Muscle of leg (tissue), 11 donors: ENCODE results near the gene SELENON. TPM values are rescaled to one million over a fixed set of nuclear protein-coding genes. Genes with fewer than 3 reads are reported as not detected.
A peak's percentile ranks its signal among the peaks of the same experiment; 100 is the strongest.

ENCODE experiments used
- DNase-seq: peaks from one replicate; pipeline ENCODE4 v3.0.0; 2013
- H3K27ac ChIP-seq: one replicate; pipeline ENCODE4 v1.5.1; 2013; ENCODE audit warnings: mild to moderate bottlenecking, low read length, control low read depth
- H3K27me3 ChIP-seq: one replicate; pipeline ENCODE4 v1.6.1; 2013; ENCODE audit warnings: low read length; ENCODE audit not compliant: control insufficient read depth, insufficient read depth
- H3K36me3 ChIP-seq: one replicate; pipeline ENCODE4 v1.6.1; 2013; ENCODE audit warnings: low read length; ENCODE audit not compliant: control insufficient read depth, insufficient read depth
- H3K4me1 ChIP-seq: one replicate; pipeline ENCODE4 v1.6.1; 2013; ENCODE audit warnings: low read length; ENCODE audit not compliant: control insufficient read depth, insufficient read depth
- H3K4me3 ChIP-seq: one replicate; pipeline ENCODE4 v1.5.1; 2013; ENCODE audit warnings: low read length, control low read depth
- H3K9me3 ChIP-seq: replicated peaks from 2 replicates; pipeline ENCODE4 v1.6.1; 2013; ENCODE audit warnings: low read depth, low read length; ENCODE audit not compliant: control insufficient read depth
- WGBS: methylation state at CpG from one replicate; pipeline ENCODE4 v1.1.5; 2013; ENCODE audit warnings: missing lambda C conversion rate; ENCODE audit not compliant: insufficient coverage; 5-methylcytosine and 5-hydroxymethylcytosine counted together
- polyA plus RNA-seq, 8 donors: library from polyadenylated mRNA; unstranded; fragments of 120-200 nt; gene quantifications; one replicate each; pipeline versions ENCODE4 v1.2.1 to v1.2.3, GENCODE V29; 2013; ENCODE audit warnings: inconsistent platforms in 1 of 8, low replicate concordance in 1 of 8; ENCODE audit not compliant: insufficient read length in 8 of 8, insufficient read depth in 1 of 8
- total RNA-seq: library from RNA; stranded (reverse); fragments of 120-200 nt; gene quantifications from one replicate; pipeline ENCODE4 v1.2.4, GENCODE V29; 2013

Gene SELENON
- total and polyA plus RNA-seq, 9 donors = 23.1 to 88.0 (median 64.9) TPM

DNA sequence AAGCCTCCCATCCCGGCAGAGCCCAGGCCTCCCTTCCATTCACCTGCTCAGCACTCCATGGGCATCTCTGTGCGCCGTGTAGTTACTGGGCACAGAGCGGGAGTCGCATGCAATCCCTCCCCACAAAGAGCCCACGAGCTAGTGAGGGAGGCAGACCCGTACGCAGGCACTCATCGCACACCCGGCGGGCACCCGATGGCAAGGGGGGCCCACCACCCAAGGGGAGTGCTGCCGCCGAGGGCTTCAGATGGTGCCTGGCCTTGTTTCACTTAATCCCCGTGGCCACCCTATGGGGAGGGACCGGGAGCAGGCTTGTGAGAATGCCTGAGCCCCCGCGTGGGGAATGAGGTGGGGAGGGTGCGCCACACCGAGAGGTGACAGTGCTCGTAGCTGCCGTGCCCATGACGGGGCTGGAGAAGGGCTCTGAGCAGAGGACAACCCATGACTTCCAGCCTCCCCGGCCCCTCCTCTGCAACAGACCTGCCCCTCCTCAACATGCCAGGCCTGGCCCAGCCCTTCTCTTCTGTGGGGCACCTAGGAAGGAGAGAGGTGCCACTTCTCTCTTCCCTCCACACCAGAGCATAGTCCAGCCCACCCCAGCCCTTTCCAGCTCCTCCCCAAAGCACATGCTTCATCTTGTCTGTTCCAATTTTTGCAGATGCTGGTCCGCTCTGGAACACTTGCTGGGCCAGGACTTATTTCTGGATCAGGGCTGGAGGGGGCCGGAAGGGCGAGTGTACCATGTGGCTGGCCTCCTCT, 30.2 kb upstream of the SELENON start:
- DNase-seq = no peak
- Histone ChIP-seq H3K27ac (no peak overlapping the region), H3K36me3 (peaks cover 5% of the 10 kb centered on the region), H3K27me3 (no peaks in the 10 kb centered on the region), H3K4me1 (peaks cover 43% of the 10 kb centered on the region), H3K9me3 (no peaks in the 10 kb centered on the region), H3K4me3 (no peak overlapping the region)
- 88% methylated on average over 14 of the region's 27 CpGs for WGBS

DNA sequence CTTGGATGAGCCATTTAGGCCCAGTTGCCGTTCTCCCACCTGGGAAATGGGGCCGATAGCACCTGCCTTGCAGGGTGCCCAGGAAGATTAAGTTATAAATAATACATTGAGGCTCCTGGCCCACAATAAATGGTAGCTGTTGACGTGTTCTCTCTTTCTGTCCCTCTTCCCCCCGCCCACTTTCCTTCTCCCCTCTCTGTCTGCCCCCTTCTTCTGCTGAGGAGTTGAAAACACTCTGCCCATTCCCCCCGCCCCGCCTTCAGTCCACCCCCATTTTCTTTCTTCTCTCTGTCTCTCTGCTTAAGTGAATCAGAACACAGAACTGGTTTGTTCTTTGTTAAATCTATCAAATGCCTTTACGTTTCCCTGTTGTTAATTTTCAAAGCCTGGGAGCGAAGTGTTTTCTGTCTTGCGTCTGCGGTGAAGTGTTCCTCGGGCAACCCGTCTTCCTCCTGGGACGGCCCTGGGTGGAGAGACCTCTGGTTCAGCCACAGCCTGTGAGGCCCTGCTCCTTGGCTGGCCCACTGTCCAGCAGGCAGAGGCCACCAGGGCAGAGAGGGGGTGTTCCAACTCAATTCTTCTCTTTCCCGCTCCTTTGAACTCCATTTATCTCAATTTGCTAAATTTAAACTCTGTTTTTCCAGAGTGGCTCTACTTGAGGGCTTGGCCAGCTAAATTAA, 29.3 kb upstream of the SELENON start:
- Histone ChIP-seq H3K36me3 (peaks cover 5% of the 10 kb centered on the region), H3K27ac (peak overlapping the region; percentile 43), H3K4me3 (no peak overlapping the region), H3K27me3 (no peaks in the 10 kb centered on the region), H3K4me1 (peaks cover 41% of the 10 kb centered on the region), H3K9me3 (no peaks in the 10 kb centered on the region)
- DNase-seq = no peak
- 50% methylated on average over 9 of the region's 14 CpGs for WGBS

DNA sequence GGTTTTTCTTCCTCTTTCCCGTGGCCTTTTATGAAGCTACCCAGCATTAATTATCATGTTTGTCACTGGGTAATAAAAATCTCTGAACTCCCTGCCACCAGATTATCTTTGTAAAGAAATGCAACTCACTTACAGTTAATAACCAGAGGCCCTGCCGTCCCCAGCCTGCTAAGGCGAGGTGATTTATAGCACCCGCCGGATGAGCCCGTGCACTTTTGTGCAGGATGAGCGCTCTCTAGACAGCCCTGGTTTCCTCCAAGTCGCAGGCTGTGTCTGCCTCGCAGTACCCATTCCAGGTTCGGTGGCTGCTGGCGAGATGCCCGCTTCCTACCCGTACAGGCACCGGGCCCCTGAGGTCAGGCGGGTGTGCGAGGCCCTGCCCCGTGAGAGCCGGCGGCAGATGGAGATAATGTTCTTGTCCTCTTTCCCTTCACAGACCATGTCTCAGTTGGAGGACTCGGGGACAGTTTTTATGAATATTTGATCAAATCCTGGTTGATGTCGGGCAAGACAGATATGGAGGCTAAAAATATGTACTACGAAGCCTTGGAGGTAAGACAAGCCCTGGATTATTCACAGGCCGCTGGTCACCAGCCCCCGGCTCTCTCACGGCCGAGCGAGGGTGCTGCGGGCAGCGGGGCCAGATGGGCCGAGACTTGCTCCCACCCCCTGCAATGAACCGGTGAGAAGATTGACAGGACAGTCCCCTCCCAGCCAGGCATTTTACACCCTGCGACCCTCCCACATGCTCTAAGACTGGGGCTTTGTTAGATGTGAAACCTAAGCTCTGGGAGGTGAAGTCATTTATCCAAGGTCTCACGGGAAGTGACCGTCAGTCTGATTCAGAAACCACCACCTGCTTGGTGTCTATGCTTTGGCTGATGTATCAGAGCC, 28.5 kb upstream of the SELENON start:
- H3K4me1 ChIP-seq = peaks cover 36% of the 10 kb centered on the region
- H3K36me3 ChIP-seq = peaks cover 5% of the 10 kb centered on the region
- DNase-seq = peak; percentile 66
- H3K4me3 ChIP-seq = no peak overlapping the region
- WGBS = 42% methylated on average over 19 of the region's 34 CpGs
- peak overlapping the region; percentile 43 for H3K27ac ChIP-seq
- no peaks in the 10 kb centered on the region for H3K9me3 ChIP-seq
- no peaks in the 10 kb centered on the region for H3K27me3 ChIP-seq

DNA sequence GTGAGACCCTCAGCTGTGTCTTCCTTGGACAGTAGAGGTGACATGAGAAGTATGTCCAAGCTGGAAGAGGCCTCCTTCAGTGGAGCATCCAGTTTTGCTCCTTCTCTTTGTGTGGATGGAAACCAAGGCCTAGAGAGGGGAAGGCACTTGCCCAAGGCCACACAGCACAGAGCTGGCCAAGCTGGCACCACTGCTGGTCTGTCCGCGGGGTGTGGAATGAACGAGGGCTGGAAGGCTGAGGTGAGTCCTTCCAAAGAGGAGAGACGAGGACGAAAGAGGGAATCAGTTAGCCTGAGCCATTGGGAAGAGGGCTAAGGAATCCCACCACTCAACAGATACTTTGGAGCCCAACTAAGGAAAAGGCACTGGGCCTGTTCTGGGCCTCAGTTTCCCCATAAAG, 27.8 kb upstream of the SELENON start:
- no peak overlapping the region for H3K27ac ChIP-seq
- WGBS = 100% methylated on average over 1 of the region's 5 CpGs

DNA sequence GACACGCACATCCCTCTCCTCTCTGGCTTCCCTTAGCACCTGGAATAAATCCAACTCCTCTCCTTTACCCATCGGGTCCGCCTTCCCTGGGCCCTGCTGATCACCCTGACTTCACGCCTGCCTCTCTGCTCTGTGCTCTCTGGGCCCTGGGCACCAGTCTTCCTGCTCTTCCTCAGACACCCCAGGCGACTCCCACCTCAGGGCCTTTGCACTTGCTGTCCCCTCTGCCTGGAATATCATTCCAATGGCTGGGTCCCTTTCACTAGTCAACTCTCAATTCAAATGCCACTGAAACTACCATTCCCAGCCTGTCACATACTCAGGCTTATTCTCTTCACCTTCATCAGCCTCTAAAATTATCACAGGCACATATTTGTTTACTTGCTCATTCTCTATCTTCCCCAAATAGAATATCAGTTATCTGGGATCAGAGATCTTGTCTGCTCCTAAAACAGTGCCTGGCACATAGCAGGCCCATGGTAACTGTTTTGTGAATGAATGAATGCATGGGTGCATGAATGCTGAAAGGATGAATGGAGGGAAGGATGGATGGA, 27.2 kb upstream of the SELENON start:
- Histone ChIP-seq H3K4me3 (no peak overlapping the region), H3K9me3 (no peaks in the 10 kb centered on the region), H3K4me1 (peaks cover 36% of the 10 kb centered on the region), H3K27me3 (no peaks in the 10 kb centered on the region), H3K36me3 (peaks cover 7% of the 10 kb centered on the region), H3K27ac (no peak overlapping the region)
- WGBS = 90% methylated on average over 5 of the region's 5 CpGs
- DNase-seq = no peak

More for the DNA sequence above, 27.8 kb upstream of the SELENON start:
- DNase-seq = no peak
- Histone ChIP-seq H3K27me3 (no peaks in the 10 kb centered on the region), H3K4me1 (peaks cover 36% of the 10 kb centered on the region), H3K4me3 (no peak overlapping the region), H3K36me3 (peaks cover 5% of the 10 kb centered on the region), H3K9me3 (no peaks in the 10 kb centered on the region)

DNA sequence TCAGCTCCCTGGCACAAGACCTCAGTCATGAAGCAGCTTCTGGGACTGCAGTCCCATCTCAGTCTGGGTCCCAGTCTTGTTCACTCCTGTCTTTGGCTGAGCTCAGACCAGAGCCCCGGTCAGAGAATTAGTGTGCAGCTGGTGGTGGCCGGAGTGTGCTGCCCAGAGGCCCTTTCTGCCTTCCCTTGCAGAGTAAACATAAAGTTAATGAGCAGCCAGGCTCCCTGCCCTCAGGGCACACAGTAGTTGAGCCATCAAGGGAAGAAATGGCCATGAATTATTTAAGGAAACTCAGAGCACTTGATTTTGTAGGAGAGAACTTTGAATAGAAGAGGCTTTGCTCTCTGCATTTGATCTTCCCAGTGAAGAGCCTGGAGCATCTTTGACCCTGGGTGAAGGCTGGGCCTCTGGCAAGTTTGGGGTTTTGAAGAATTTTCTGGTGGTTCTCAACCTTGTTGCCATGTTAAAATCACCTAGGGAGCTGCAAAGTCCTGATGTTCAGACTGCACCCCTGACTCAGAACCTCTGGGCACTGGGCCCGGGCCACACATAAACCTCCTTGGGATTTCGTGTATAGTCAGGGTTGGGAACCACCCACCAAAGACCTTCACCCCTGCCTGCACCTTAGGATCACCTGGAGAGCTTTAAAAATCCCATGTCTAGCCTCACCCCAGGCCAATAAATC, 26.4 kb upstream of the SELENON start:
- Histone ChIP-seq H3K4me3 (no peak overlapping the region), H3K9me3 (no peaks in the 10 kb centered on the region), H3K27me3 (no peaks in the 10 kb centered on the region), H3K36me3 (peaks cover 15% of the 10 kb centered on the region), H3K4me1 (peaks cover 36% of the 10 kb centered on the region), H3K27ac (no peak overlapping the region)
- WGBS = 69% methylated on average over 4 of the region's 4 CpGs
- no peak for DNase-seq

DNA sequence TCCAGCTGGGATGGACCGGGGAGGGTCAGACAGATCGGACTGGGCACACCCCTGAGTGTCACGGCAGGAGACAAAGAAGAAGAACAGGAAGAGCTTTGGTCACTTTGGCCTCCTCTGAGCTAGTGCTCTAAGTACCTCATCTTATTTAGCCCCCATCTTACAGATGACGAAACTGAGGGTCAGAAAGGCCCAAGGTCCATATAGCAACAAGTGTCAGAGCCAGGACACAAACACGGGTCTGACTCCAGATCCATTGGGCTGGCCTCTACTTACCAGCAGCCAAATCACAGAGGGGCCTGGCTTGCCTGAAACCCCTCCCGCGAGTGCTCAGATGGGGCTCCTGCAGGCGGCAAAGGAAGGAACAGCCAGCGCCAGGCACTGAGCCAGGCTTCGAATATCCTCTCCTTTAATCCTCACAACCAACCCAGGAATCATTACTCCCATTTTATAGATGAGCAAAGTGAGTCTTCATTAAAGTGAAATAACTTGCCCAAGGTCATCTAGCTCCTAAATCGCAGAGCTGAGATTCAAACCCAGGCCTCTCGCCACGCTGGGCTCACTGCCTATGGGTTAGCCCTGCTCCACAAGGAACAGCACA, 25.7 kb upstream of the SELENON start:
- Histone ChIP-seq H3K9me3 (no peaks in the 10 kb centered on the region), H3K36me3 (peaks cover 18% of the 10 kb centered on the region), H3K4me1 (peaks cover 36% of the 10 kb centered on the region), H3K4me3 (no peak overlapping the region), H3K27ac (no peak overlapping the region), H3K27me3 (no peaks in the 10 kb centered on the region)
- no peak for DNase-seq
- WGBS = 89% methylated on average over 5 of the region's 13 CpGs

DNA sequence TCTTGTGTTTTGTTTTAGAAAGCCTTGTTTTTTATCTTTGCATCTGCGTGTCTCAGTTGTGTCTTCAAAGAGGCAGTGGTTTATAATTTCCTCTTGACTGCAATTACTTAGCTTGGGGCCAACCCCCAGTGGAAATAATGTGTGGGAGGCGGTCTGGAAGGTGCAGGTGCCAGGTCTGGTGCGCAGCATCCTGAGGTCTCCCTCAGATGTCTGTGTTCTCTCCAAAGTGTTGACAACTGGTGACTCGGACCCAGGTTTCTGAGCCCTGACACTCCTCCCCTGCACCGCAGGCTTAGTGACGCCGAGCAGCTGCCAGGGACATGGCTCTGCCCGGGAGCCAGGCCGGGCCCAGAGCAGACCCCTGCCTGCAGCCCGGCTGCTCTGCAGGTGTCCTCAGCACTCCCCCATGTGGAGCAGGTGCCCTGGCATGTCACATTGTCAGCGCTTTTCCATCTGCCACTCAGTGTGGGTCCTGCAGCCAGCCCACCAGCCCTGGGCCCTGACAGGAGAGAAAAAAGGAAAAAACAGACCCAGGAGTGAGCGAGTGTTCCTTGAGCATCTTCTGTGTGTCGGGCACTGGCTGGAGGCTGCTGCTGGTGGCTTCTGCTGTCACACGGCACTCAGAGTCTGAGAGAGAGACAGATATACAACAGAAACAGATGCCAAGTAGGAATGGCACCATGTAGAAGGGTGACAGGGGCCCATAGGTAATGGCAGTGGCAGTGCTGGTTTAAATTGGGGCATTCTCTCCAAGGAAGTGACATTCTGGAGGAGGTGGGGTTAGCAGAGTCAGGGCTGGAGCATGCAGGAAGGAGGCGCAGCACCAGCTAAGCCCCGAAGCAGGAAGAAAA, 24.8 kb upstream of the SELENON start:
- no peak for DNase-seq
- H3K4me3 ChIP-seq = no peak overlapping the region
- H3K36me3 ChIP-seq = peaks cover 18% of the 10 kb centered on the region
- H3K4me1 ChIP-seq = peaks cover 30% of the 10 kb centered on the region
- H3K27me3 ChIP-seq = no peaks in the 10 kb centered on the region
- 46% methylated on average over 11 of the region's 16 CpGs for WGBS
- H3K9me3 ChIP-seq = no peaks in the 10 kb centered on the region
- H3K27ac ChIP-seq = no peak overlapping the region

DNA sequence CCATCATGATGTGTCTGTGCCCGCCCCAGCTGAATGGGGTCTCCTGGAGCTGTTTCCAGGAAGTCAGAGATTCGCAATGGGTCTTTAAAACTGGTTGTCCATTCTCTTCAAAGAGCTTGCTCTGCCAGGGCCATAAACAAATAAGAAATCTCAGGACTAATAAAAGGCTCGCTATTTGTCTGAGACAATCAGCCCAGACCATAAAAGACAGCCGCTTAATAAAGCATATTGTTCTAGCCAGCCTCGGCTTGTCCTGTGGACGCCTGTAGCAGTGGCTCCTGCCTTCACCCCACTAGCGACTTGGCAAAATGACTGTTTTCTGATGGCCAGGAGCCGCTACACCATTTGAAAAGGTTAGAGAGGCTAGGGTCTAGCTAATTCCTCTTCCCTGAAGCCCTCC, 20.6 kb upstream of the SELENON start:
- no peak for DNase-seq
- H3K36me3 ChIP-seq = peaks cover 18% of the 10 kb centered on the region

More for the DNA sequence above, 20.6 kb upstream of the SELENON start:
- Histone ChIP-seq H3K27me3 (no peaks in the 10 kb centered on the region), H3K27ac (no peak overlapping the region), H3K4me1 (peaks cover 15% of the 10 kb centered on the region), H3K4me3 (no peak overlapping the region), H3K9me3 (no peaks in the 10 kb centered on the region)
- 86% methylated on average over 4 of the region's 8 CpGs for WGBS
